Naive thymus-derived CD4-positive, alpha-beta T cell (primary cell): ENCODE measurements around the gene RBFOX1. TPM values are rescaled to one million over a fixed set of nuclear protein-coding genes. Genes with fewer than 3 reads are reported as not detected.
A peak's percentile ranks its signal among the peaks of the same experiment; 100 is the strongest.

Experiments
- ATAC-seq: fragments of 150-1000 bp; cut with Tn5 transposase; 2 replicates; pipeline ENCODE4 v1.10.0; 2021; ENCODE audit warnings: mild to moderate bottlenecking, moderate library complexity
- CTCF ChIA-PET: fragments of 350-600 bp; sonication (Branson Sonifier 250); formaldehyde crosslinking; loops from one replicate; lab custom pipeline; 2021; ENCODE audit warnings: antibody characterized with exemption; lab: Charles Lee
- POLR2A ChIA-PET: fragments of 350-600 bp; sonication (Branson Sonifier 250); formaldehyde crosslinking; loops from one replicate; lab custom pipeline; 2021; ENCODE audit warnings: antibody characterized with exemption, inconsistent platforms; lab: Charles Lee
- DNase-seq, 9 donors: peaks; one replicate each; pipeline versions ENCODE4 v3.0.0 to v3.0.0-alpha.2; 2020 to 2022; ENCODE audit warnings: mixed read lengths in 1 of 9
- H3K27ac ChIP-seq: one replicate; pipeline ENCODE4 v1.7.0; 2013; ENCODE audit warnings: mild to moderate bottlenecking, low read depth, low read length, moderate library complexity
- H3K27me3 ChIP-seq, 2 donors: one replicate each; pipeline ENCODE4 v1.7.0; 2013; ENCODE audit warnings: low read length in 2 of 2, mild to moderate bottlenecking in 2 of 2, moderate library complexity in 2 of 2; ENCODE audit not compliant: control insufficient read depth in 2 of 2, insufficient read depth in 2 of 2
- H3K36me3 ChIP-seq, 3 experiments: 1 replicate in 2 of 3; 2 replicates in 1 of 3; pipeline ENCODE4 v1.7.0; 2013; ENCODE audit warnings: low read length in 3 of 3, mild to moderate bottlenecking in 3 of 3, moderate library complexity in 1 of 3; ENCODE audit not compliant: insufficient read depth in 3 of 3, control insufficient read depth in 2 of 3
- H3K4me1 ChIP-seq, 2 donors: one replicate each; pipeline ENCODE4 v1.7.0; 2013; ENCODE audit warnings: low read length in 2 of 2, mild to moderate bottlenecking in 2 of 2, moderate library complexity in 1 of 2; ENCODE audit not compliant: control insufficient read depth in 2 of 2, insufficient read depth in 2 of 2
- H3K4me3 ChIP-seq: 2 replicates; pipeline ENCODE4 v1.7.0; 2013; ENCODE audit warnings: mild to moderate bottlenecking, low read length
- H3K9me3 ChIP-seq, 3 experiments: 1 replicate in 2 of 3; 2 replicates in 1 of 3; pipeline ENCODE4 v1.7.0; 2013; ENCODE audit warnings: low read length in 3 of 3; ENCODE audit not compliant: control insufficient read depth in 2 of 3
- H3K27ac Mint-ChIP-seq, 9 donors: one replicate each; pipeline ENCODE4 v1.8.0; 2020 to 2022; ENCODE audit warnings: mixed read lengths in 9 of 9, mild to moderate bottlenecking in 8 of 9, moderate library complexity in 5 of 9, inconsistent platforms in 2 of 9
- H3K27me3 Mint-ChIP-seq, 5 donors: one replicate each; pipeline ENCODE4 v1.8.0; 2021 to 2022; ENCODE audit warnings: mixed read lengths in 5 of 5, mild to moderate bottlenecking in 1 of 5
- H3K36me3 Mint-ChIP-seq, 5 donors: one replicate each; pipeline ENCODE4 v1.8.0; 2020 to 2022; ENCODE audit warnings: mixed read lengths in 5 of 5, mild to moderate bottlenecking in 3 of 5, inconsistent platforms in 1 of 5
- H3K4me1 Mint-ChIP-seq, 7 donors: one replicate each; pipeline ENCODE4 v1.8.0; 2020 to 2022; ENCODE audit warnings: mixed read lengths in 7 of 7, mild to moderate bottlenecking in 3 of 7, inconsistent platforms in 1 of 7
- H3K4me3 Mint-ChIP-seq, 10 donors: one replicate each; pipeline ENCODE4 v1.8.0; 2020 to 2022; ENCODE audit warnings: mild to moderate bottlenecking in 10 of 10, mixed read lengths in 10 of 10, moderate library complexity in 6 of 10, inconsistent platforms in 2 of 10
- H3K9me3 Mint-ChIP-seq, 11 donors: one replicate each; pipeline ENCODE4 v1.8.0; 2020 to 2022; ENCODE audit warnings: mixed read lengths in 11 of 11, mild to moderate bottlenecking in 4 of 11, inconsistent platforms in 1 of 11, moderate library complexity in 1 of 11
- intact Hi-C, 2 donors: fragments of 100-400 bp; cut with micrococcal nuclease; formaldehyde crosslinking; loops; one replicate each; pipeline ENCODE4 v1.15.1; 2023
- polyA plus RNA-seq, 2 donors: library from polyadenylated mRNA; unstranded; fragments of 300-500 nt; fragmentation: Illumina TruSeq; gene quantifications; one replicate each; pipeline ENCODE4 v1.2.3, GENCODE V29; 2021
- total RNA-seq, 6 experiments: library from RNA in 5 of 6; stranded (reverse) in 5 of 6; gene quantifications; 1 replicate in 5 of 6; 2 replicates in 1 of 6; pipeline ENCODE4 v1.2.3 and lab custom pipeline; 2021 to 2026

Gene RBFOX1
- total and polyA plus RNA-seq, 7 experiments from 2014 or later, result not detected

GRCh38 chr16:7508656-7509055 is 176.0 kb downstream of the RBFOX1 start:
- no peaks in the 10 kb centered on the region for H3K27me3 ChIP-seq
- peaks cover 0 to 6% (median 0%) of the 10 kb centered on the region in 3 experiments for H3K9me3 ChIP-seq
- DNase-seq, result no peak
- ChIA-PET POLR2A (no interaction called here), CTCF (no interaction called here)
- H3K9me3 Mint-ChIP-seq, result peaks cover under 1 to 32% (median 9%) of the 10 kb centered on the region in 11 donors
- ATAC-seq, result no peak
- no peaks in the 10 kb centered on the region for H3K36me3 ChIP-seq
- no peak overlapping the region for H3K4me3 Mint-ChIP-seq
- H3K4me1 Mint-ChIP-seq, result no peaks in the 10 kb centered on the region
- peaks cover 0 to 7% (median 0%) of the 10 kb centered on the region in 5 donors for H3K36me3 Mint-ChIP-seq
- H3K27me3 Mint-ChIP-seq, result no peaks in the 10 kb centered on the region
- no peak overlapping the region for H3K27ac ChIP-seq
- no peak overlapping the region for H3K27ac Mint-ChIP-seq
- H3K4me3 ChIP-seq, result no peak overlapping the region
- H3K4me1 ChIP-seq, result no peaks in the 10 kb centered on the region
- intact Hi-C loops, result no loop called here

DNA sequence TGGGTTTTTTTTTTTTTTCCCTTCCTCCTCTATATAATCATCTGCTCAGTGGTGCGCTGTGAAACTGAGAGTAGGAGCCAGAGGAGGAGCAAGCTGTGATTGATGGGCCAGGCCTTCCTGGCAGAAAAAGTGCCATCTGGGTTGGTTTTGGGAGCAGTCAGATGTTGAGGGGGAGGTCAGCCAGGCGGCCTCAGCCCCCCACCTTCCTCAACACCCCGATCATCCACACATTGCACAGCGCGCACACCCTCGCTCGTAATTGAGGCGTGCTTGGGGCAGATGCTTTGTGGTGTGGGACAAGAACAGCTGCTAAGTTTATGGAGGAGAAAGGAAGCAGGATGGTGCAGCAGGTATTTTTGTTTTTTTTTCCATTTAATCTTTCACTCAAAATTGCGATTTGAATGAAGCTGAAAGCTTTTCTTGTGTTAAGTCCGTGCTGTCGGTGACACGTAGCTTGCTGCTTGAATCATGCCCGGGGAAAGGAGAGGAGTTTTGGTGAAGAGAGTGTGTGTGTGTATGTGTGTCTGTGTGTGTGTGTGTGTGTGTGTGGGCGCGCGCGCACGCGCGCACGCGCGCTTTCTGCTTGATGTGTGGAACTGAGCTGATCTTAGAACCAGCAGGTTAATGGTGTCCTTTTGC is 177.4 kb downstream of the RBFOX1 start:
- no peak overlapping the region for H3K27ac ChIP-seq
- DNase-seq (no peak), ATAC-seq (no peak)
- peaks cover 0 to 7% (median 0%) of the 10 kb centered on the region in 5 donors for H3K36me3 Mint-ChIP-seq
- peaks cover 4 to 27% (median 13%) of the 10 kb centered on the region in 11 donors for H3K9me3 Mint-ChIP-seq
- intact Hi-C loops, result no loop called here
- H3K4me3 ChIP-seq, result no peak overlapping the region
- ChIA-PET CTCF (no interaction called here), POLR2A (no interaction called here)
- H3K36me3 ChIP-seq, result no peaks in the 10 kb centered on the region
- H3K4me1 ChIP-seq, result no peaks in the 10 kb centered on the region
- no peaks in the 10 kb centered on the region for H3K27me3 Mint-ChIP-seq
- no peak overlapping the region for H3K27ac Mint-ChIP-seq
- H3K27me3 ChIP-seq, result no peaks in the 10 kb centered on the region
- no peaks in the 10 kb centered on the region for H3K4me1 Mint-ChIP-seq
- peaks cover 0 to 10% (median 0%) of the 10 kb centered on the region in 3 experiments for H3K9me3 ChIP-seq
- H3K4me3 Mint-ChIP-seq, result peak overlapping the region in 1 of 10 donors; percentile 1

DNA sequence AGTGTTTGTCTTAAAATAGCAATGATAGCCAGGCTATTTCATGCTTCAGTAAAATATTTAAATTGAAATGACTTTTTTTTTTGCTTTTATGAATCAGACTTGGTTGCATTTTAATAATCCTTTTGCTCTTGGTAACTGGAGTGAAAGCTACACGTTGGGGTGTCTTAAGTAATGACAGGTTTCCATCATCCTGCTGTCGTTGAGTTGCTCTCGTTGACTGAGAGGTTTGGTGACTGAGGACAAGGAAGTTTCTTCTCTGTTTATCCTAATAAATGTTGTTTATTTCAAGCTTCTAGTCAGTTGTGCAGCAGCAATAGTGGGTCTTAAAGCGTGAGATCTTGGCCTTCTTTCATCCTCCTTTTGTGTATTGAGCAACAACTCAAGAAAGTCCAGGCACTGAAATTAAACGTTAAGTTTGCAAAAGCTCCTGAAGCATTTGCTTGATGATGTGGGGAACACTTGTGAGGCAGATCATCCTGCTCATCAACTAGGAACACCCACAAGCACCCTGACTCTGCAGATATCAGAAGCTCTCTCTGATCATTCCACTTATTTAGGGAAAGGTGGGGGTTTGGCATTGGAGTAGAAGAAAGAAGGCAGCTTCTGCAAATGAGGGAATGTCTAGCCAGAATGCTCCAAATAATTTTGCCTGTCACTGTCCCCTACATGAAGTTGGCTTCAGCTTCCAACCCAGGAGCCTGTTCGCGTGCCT is 179.1 kb downstream of the RBFOX1 start:
- ChIA-PET POLR2A (no interaction called here), CTCF (no interaction called here)
- DNase-seq (no peak), ATAC-seq (no peak)
- Mint-ChIP-seq H3K27me3 (no peaks in the 10 kb centered on the region), H3K27ac (no peak overlapping the region), H3K9me3 (peaks cover 4 to 29% (median 13%) of the 10 kb centered on the region in 11 donors), H3K4me1 (no peaks in the 10 kb centered on the region), H3K4me3 (no peak overlapping the region), H3K36me3 (peaks cover 0 to 7% (median 0%) of the 10 kb centered on the region in 5 donors)
- no peaks in the 10 kb centered on the region for H3K4me1 ChIP-seq
- no peaks in the 10 kb centered on the region for H3K36me3 ChIP-seq
- peaks cover 0 to 10% (median 0%) of the 10 kb centered on the region in 3 experiments for H3K9me3 ChIP-seq
- intact Hi-C loops, result no loop called here
- H3K27me3 ChIP-seq, result no peaks in the 10 kb centered on the region
- no peak overlapping the region for H3K4me3 ChIP-seq
- no peak overlapping the region for H3K27ac ChIP-seq

DNA sequence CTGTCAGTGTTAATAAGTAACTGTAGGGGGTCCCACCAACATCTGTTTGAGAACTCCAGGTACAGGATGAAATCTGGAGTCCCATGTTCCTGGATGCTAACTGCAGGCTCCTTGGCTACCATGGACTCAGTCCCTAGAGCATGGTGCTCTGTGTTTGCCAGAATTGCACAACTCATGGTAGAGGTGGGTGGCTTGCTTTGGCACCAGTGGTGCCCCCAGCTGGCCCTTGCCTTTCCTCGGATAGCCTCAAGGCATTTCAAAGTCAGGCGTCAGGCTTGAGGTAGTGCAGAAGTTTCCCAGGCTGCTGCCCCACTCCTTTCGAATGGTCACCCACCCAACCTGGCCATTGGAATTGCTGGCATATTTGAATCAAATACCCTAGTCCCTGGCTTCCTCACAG is 179.9 kb downstream of the RBFOX1 start:
- CTCF ChIA-PET, result no interaction called here
- ATAC-seq, result no peak

GRCh38 chr16:7513429-7513828 is 180.8 kb downstream of the RBFOX1 start:
- POLR2A ChIA-PET, result no interaction called here
- H3K9me3 Mint-ChIP-seq, result peaks cover 4 to 38% (median 13%) of the 10 kb centered on the region in 11 donors
- no peak overlapping the region for H3K27ac Mint-ChIP-seq
- H3K4me3 ChIP-seq, result no peak overlapping the region
- peaks cover 0 to 10% (median 0%) of the 10 kb centered on the region in 3 experiments for H3K9me3 ChIP-seq
- no peaks in the 10 kb centered on the region for H3K27me3 Mint-ChIP-seq
- H3K4me1 Mint-ChIP-seq, result no peaks in the 10 kb centered on the region
- CTCF ChIA-PET, result no interaction called here
- DNase-seq (no peak), ATAC-seq (no peak)
- peaks cover 0 to 7% (median 0%) of the 10 kb centered on the region in 5 donors for H3K36me3 Mint-ChIP-seq
- H3K27ac ChIP-seq, result no peak overlapping the region
- H3K4me3 Mint-ChIP-seq, result no peak overlapping the region
- H3K27me3 ChIP-seq, result no peaks in the 10 kb centered on the region
- H3K4me1 ChIP-seq, result no peaks in the 10 kb centered on the region
- H3K36me3 ChIP-seq, result no peaks in the 10 kb centered on the region
- intact Hi-C loops, result no loop called here

More for the DNA sequence above, 179.9 kb downstream of the RBFOX1 start:
- Mint-ChIP-seq H3K27me3 (no peaks in the 10 kb centered on the region), H3K9me3 (peaks cover 4 to 36% (median 13%) of the 10 kb centered on the region in 11 donors), H3K27ac (no peak overlapping the region), H3K36me3 (peaks cover 0 to 7% (median 0%) of the 10 kb centered on the region in 5 donors), H3K4me1 (no peaks in the 10 kb centered on the region), H3K4me3 (no peak overlapping the region)
- POLR2A ChIA-PET, result no interaction called here
- no peak for DNase-seq
- Histone ChIP-seq H3K9me3 (peaks cover 0 to 10% (median 0%) of the 10 kb centered on the region in 3 experiments), H3K4me3 (no peak overlapping the region), H3K4me1 (no peaks in the 10 kb centered on the region), H3K27ac (no peak overlapping the region), H3K36me3 (no peaks in the 10 kb centered on the region), H3K27me3 (no peaks in the 10 kb centered on the region)
- intact Hi-C loops, result no loop called here

DNA sequence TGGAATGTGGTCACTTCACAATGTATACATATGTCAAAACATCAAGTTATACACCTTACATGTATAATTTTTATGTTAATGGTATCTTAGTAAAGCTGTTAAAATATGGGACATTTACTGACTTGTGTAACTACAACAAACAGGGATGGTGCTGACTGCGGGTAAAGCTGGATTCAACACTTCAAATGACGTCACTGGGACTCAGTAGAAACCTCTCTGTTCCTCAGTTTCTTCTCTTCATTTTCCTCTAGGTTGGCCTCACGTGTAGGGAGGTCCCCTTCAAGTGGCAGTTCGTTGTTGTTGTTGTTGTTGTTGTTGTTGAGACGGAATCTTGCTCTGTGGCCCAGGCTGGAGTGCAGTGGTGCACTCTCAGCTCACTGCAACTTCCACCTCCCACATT is 182.9 kb downstream of the RBFOX1 start:
- H3K4me3 Mint-ChIP-seq, result no peak overlapping the region
- peaks cover 4 to 24% (median 9%) of the 10 kb centered on the region in 11 donors for H3K9me3 Mint-ChIP-seq
- DNase-seq, result no peak
- intact Hi-C loops, result no loop called here
- CTCF ChIA-PET, result no interaction called here
- Histone ChIP-seq H3K4me3 (no peak overlapping the region), H3K27me3 (no peaks in the 10 kb centered on the region), H3K27ac (no peak overlapping the region), H3K36me3 (no peaks in the 10 kb centered on the region), H3K4me1 (no peaks in the 10 kb centered on the region), H3K9me3 (peaks cover 0 to 10% (median 0%) of the 10 kb centered on the region in 3 experiments)
- no peaks in the 10 kb centered on the region for H3K36me3 Mint-ChIP-seq
- no peak overlapping the region for H3K27ac Mint-ChIP-seq
- no peaks in the 10 kb centered on the region for H3K4me1 Mint-ChIP-seq
- H3K27me3 Mint-ChIP-seq, result no peaks in the 10 kb centered on the region
- ATAC-seq, result no peak
- POLR2A ChIA-PET, result no interaction called here
